HG03565 (cell line): ENCODE measurements around the gene TMEM139.
"Not testable (repeated sequence)": the region's sequence is repeated elsewhere in the genome, so short reads cannot be mapped to it uniquely, and the experiment has no call there.

Experiments
- ATAC-seq: cut with Tn5 transposase; IDR thresholded peaks from one replicate; pipeline ENCODE4 v1.9.1; 2021; ENCODE audit warnings: mild to moderate bottlenecking, moderate library complexity; ENCODE audit not compliant: unreplicated experiment

TMEM139 gene

GRCh38 chr7:143287935-143288826 is 3.4 kb downstream of the TMEM139 start, which contains the start of gene CASP2:
Gene CASP2, plus strand, starts transcription at chr7:143288351. Its CDS starts 105 bp downstream, at chr7:143288456.
- ATAC-seq: peak; percentile 81

- no peak for ATAC-seq
These were observed 4.1 kb downstream of the TMEM139 start for GRCh38 chr7:143288836-143289235.

GRCh38 chr7:143289421-143289820 is 4.7 kb downstream of the TMEM139 start:
- no peak for ATAC-seq

- not testable (repeated sequence) for ATAC-seq
These were observed 5.1 kb downstream of the TMEM139 start for GRCh38 chr7:143289888-143290287.

- no peak for ATAC-seq
These were observed 5.5 kb downstream of the TMEM139 start for GRCh38 chr7:143290293-143290692.

GRCh38 chr7:143292876-143293275 is 8.1 kb downstream of the TMEM139 start:
- ATAC-seq: no peak

GRCh38 chr7:143295870-143296269 is 11.1 kb downstream of the TMEM139 start:
- ATAC-seq: no peak

- ATAC-seq: no peak
These were observed 11.9 kb downstream of the TMEM139 start for GRCh38 chr7:143296686-143297085.

GRCh38 chr7:143299346-143299745 is 14.6 kb downstream of the TMEM139 start:
- ATAC-seq: no peak

GRCh38 chr7:143299840-143300239 is 15.1 kb downstream of the TMEM139 start:
- ATAC-seq: peak; percentile 51

- no peak for ATAC-seq
These were observed 16.5 kb downstream of the TMEM139 start for GRCh38 chr7:143300959-143301935.

GRCh38 chr7:143303733-143304132 is 19.0 kb downstream of the TMEM139 start:
- no peak for ATAC-seq

- no peak for ATAC-seq
These were observed 20.2 kb downstream of the TMEM139 start for GRCh38 chr7:143304938-143305337.

GRCh38 chr7:143305423-143306070 is 20.8 kb downstream of the TMEM139 start:
- no peak for ATAC-seq

- no peak for ATAC-seq
These were observed 23.9 kb downstream of the TMEM139 start for GRCh38 chr7:143308632-143309031.

GRCh38 chr7:143314127-143314526 is 29.4 kb downstream of the TMEM139 start:
- no peak for ATAC-seq

- no peak for ATAC-seq
These were observed 31.0 kb downstream of the TMEM139 start, which contains the start of gene CLCN1 for GRCh38 chr7:143315776-143316175. Gene CLCN1, plus strand, starts transcription at chr7:143316111. Its CDS starts 102 bp downstream, at chr7:143316213.

GRCh38 chr7:143316492-143316891 is 31.7 kb downstream of the TMEM139 start:
- no peak for ATAC-seq

- no peak for ATAC-seq
These were observed 33.9 kb downstream of the TMEM139 start for GRCh38 chr7:143318661-143319060.

- no peak for ATAC-seq
These were observed 35.9 kb downstream of the TMEM139 start for GRCh38 chr7:143320620-143321019.

GRCh38 chr7:143321242-143321641 is 36.5 kb downstream of the TMEM139 start:
- ATAC-seq: no peak
